ENCODE data around the gene GGACT.

Gene GGACT

GRCh38 chr13:100565286-100565685 is 23.3 kb downstream of the GGACT start:
- TF ChIP-seq CTCF (IDR thresholded peaks at IDR 0.05) = no peak
- no peak for DNase-seq (ENCODE audit: low spot score)
- Histone ChIP-seq H3K27ac (no peak overlapping the region), H3K4me3 (no peak overlapping the region)

- Histone ChIP-seq H3K27ac (no peak overlapping the region), H3K4me3 (no peak overlapping the region)
- TF ChIP-seq CTCF (IDR thresholded peaks at IDR 0.05) = no peak
- DNase-seq (ENCODE audit: low spot score) = no peak
Measured at GRCh38 chr13:100564444-100565223, 24.0 kb downstream of the GGACT start.

- no peak for DNase-seq (ENCODE audit: low spot score)
Measured at GRCh38 chr13:100563779-100564178, 24.8 kb downstream of the GGACT start.

DNA sequence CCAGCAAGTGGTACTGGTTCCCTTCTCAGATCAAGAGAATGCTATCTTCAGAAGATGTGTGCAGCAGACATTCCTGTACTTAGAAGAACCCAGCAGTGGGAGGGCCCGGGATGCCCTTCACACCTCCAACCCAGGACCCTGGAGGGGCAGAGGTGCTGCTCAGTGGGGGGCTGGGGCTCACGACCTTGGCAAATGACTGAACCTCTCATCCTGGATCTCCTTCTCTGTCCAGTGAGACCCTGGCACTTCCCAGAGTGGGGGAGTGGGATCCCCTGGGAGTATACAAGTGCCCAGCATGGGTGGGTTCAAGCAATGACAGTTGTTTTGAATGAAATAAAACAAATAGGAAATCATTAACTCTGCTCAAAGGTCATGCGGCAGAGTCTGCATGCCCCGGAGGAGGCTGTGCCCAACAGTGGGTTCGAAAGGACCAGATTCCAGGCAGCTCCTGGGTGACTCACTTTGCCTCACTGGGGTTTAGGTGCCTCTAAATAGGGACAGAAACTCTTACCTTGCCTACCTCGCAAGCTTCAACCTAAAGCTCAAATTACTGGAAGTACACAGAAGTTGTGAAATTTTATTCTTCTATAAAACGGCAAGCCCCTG is 26.9 kb downstream of the GGACT start:
- no peak for DNase-seq (ENCODE audit: low spot score)
- Histone ChIP-seq H3K4me3 (no peak overlapping the region), H3K27ac (no peak overlapping the region)
- TF ChIP-seq CTCF (IDR thresholded peaks at IDR 0.05) = no peak

More at GRCh38 chr13:100563779-100564178, 24.8 kb downstream of the GGACT start:
- no peak for TF ChIP-seq CTCF (IDR thresholded peaks at IDR 0.05)
- Histone ChIP-seq H3K27ac (no peak overlapping the region), H3K4me3 (no peak overlapping the region)

- no peak for TF ChIP-seq CTCF (IDR thresholded peaks at IDR 0.05)
Measured at GRCh38 chr13:100561158-100561499, 27.5 kb downstream of the GGACT start.

GRCh38 chr13:100560498-100561157 is 28.0 kb downstream of the GGACT start:
- Histone ChIP-seq H3K4me3 (no peak overlapping the region), H3K27ac (no peak overlapping the region)
- no peak for DNase-seq (ENCODE audit: low spot score)
- TF ChIP-seq CTCF (IDR thresholded peaks at IDR 0.05) = no peak

More at GRCh38 chr13:100561158-100561499, 27.5 kb downstream of the GGACT start:
- no peak for DNase-seq (ENCODE audit: low spot score)
- Histone ChIP-seq H3K27ac (no peak overlapping the region), H3K4me3 (no peak overlapping the region)
